DND-41 (cell line): Measurements from ENCODE around the gene PKD1.
"Not testable (repeated sequence)": the region's sequence is repeated elsewhere in the genome, so short reads cannot be mapped to it uniquely, and the experiment has no call there.

Experiments used
- CTCF ChIP-seq: IDR thresholded peaks from 2 replicates; pipeline ENCODE4 v1.5.1; 2012; ENCODE audit warnings: borderline replicate concordance, low read length, moderate library complexity, mild to moderate bottlenecking; ENCODE audit not compliant: poor library complexity, severe bottlenecking; ENCODE audit errors: extremely low read depth
- EZH2 ChIP-seq: IDR thresholded peaks from 3 replicates; pipeline ENCODE4 v1.6.1; 2012; ENCODE audit warnings: borderline replicate concordance, low read depth, mild to moderate bottlenecking, moderate library complexity, low read length, inconsistent platforms; ENCODE audit not compliant: severe bottlenecking

- not testable (repeated sequence) for TF ChIP-seq CTCF, EZH2
Observed at GRCh38 chr16:2117341-2117740, 18.4 kb downstream of the PKD1 start.
